Stimulated activated CD4-positive, alpha-beta T cell treated with anti-CD3 and anti-CD28 coated beads, Interleukin-12 subunit alpha, Interleukin-12 subunit beta, amount 100 ng/mL, for 4 hours (primary cell): ENCODE results near the gene ZNF680.
"Not testable (repeated sequence)": the region's sequence is repeated elsewhere in the genome, so short reads cannot be mapped to it uniquely, and the experiment has no call there.

ENCODE experiments used
- DNase-seq: peaks from one replicate; pipeline ENCODE4 v3.0.0-alpha.2; 2020

The ZNF680 gene

GRCh38 chr7:64554188-64554587 lies 8.7 kb downstream of the ZNF680 start:
- not testable (repeated sequence) for DNase-seq

- DNase-seq = no peak
These were observed 11.3 kb downstream of the ZNF680 start for GRCh38 chr7:64551375-64552142.

- no peak for DNase-seq
These were observed 18.9 kb downstream of the ZNF680 start for GRCh38 chr7:64544010-64544409.

GRCh38 chr7:64541438-64542359 lies 21.2 kb downstream of the ZNF680 start:
- DNase-seq = no peak

GRCh38 chr7:64533756-64534155 lies 29.1 kb downstream of the ZNF680 start:
- DNase-seq = no peak

- DNase-seq = no peak
These were observed 34.1 kb downstream of the ZNF680 start for GRCh38 chr7:64528770-64529169.

- DNase-seq = no peak
These were observed 41.4 kb downstream of the ZNF680 start for GRCh38 chr7:64521409-64521984.

- DNase-seq = no peak
These were observed 46.4 kb downstream of the ZNF680 start for GRCh38 chr7:64516451-64516850.

- DNase-seq = no peak
These were observed 47.1 kb downstream of the ZNF680 start for GRCh38 chr7:64515781-64516180.

GRCh38 chr7:64515330-64515729 lies 47.5 kb downstream of the ZNF680 start:
- no peak for DNase-seq

- no peak for DNase-seq
These were observed 53.3 kb downstream of the ZNF680 start for GRCh38 chr7:64509583-64509982.

GRCh38 chr7:64504581-64505120 lies 58.2 kb downstream of the ZNF680 start:
- no peak for DNase-seq

- DNase-seq = no peak
These were observed 64.6 kb downstream of the ZNF680 start for GRCh38 chr7:64498270-64498669.

- DNase-seq = no peak
These were observed 67.9 kb downstream of the ZNF680 start for GRCh38 chr7:64494912-64495461.

- DNase-seq = no peak
These were observed 77.2 kb downstream of the ZNF680 start for GRCh38 chr7:64485623-64486022.
